ENCODE results near the gene ANXA9. TPM values are rescaled to one million over a fixed set of nuclear protein-coding genes. Genes with fewer than 3 reads are reported as not detected.

Gene ANXA9
- total RNA-seq, 1 donor from 2014 or later, result 1.6 TPM

Small RNAs within 50 kb of the gene (small RNA-seq; reads per million reads assigned to genes)
- gene RNU6-884P (ENCODE audit: low replicate concordance), result not detected

Other genes starting within 250 kb of the ANXA9 start
- 17.6 TPM for gene CTSS, start 216.5 kb upstream of the ANXA9 start, total RNA-seq
- gene CTSK, start 174.0 kb upstream of the ANXA9 start, total RNA-seq, result 85.3 TPM
- gene ARNT, start 105.7 kb upstream of the ANXA9 start, total RNA-seq, result 60.7 TPM
- gene CTXND2, start 95.2 kb upstream of the ANXA9 start, total RNA-seq, result not detected
- 31.0 TPM for gene SETDB1, start 55.9 kb upstream of the ANXA9 start, total RNA-seq
- gene CERS2, start 7.5 kb upstream of the ANXA9 start, total RNA-seq, result 37.2 TPM
- gene MINDY1, start 24.6 kb downstream of the ANXA9 start, total RNA-seq, result 15.4 TPM
- gene PRUNE1, start 26.2 kb downstream of the ANXA9 start, total RNA-seq, result 26.4 TPM
- gene BNIPL, start 54.3 kb downstream of the ANXA9 start, total RNA-seq, result 43.3 TPM
- gene C1orf56, start 65.5 kb downstream of the ANXA9 start, total RNA-seq, result 2.9 TPM
- gene CDC42SE1, start 77.3 kb downstream of the ANXA9 start, total RNA-seq, result 39.4 TPM
- 1.6 TPM for gene MLLT11, start 78.1 kb downstream of the ANXA9 start, total RNA-seq
- 18.1 TPM for gene GABPB2, start 88.5 kb downstream of the ANXA9 start, total RNA-seq
- gene SEMA6C, start 164.3 kb downstream of the ANXA9 start, total RNA-seq, result 83.6 TPM
- gene TNFAIP8L2, start 174.4 kb downstream of the ANXA9 start, total RNA-seq, result 2.7 TPM
- 7.1 TPM for gene LYSMD1, start 183.6 kb downstream of the ANXA9 start, total RNA-seq
- 19.1 TPM for gene SCNM1, start 183.9 kb downstream of the ANXA9 start, total RNA-seq
- gene TMOD4, start 193.7 kb downstream of the ANXA9 start, total RNA-seq, result 28.3 TPM
- gene VPS72, start 207.9 kb downstream of the ANXA9 start, total RNA-seq, result 29.2 TPM
- gene PIP5K1A, start 216.3 kb downstream of the ANXA9 start, total RNA-seq, result 73.4 TPM

Data from tongue (tissue), 2 donors.